Stimulated activated CD8-positive, alpha-beta memory T cell treated with anti-CD3 and anti-CD28 coated beads, Interleukin-12 subunit alpha, Interleukin-12 subunit beta, amount 100 ng/mL, for 24 hours (primary cell): Measurements from ENCODE around the gene ACSS1.
A peak's percentile ranks its signal among the peaks of the same experiment; 100 is the strongest.
"Not testable (repeated sequence)": the region's sequence is repeated elsewhere in the genome, so short reads cannot be mapped to it uniquely, and the experiment has no call there.

Source experiments
- DNase-seq: peaks from one replicate; pipeline ENCODE4 v3.0.0-alpha.2; 2020; ENCODE audit errors: extremely low read depth

ACSS1 gene

DNA sequence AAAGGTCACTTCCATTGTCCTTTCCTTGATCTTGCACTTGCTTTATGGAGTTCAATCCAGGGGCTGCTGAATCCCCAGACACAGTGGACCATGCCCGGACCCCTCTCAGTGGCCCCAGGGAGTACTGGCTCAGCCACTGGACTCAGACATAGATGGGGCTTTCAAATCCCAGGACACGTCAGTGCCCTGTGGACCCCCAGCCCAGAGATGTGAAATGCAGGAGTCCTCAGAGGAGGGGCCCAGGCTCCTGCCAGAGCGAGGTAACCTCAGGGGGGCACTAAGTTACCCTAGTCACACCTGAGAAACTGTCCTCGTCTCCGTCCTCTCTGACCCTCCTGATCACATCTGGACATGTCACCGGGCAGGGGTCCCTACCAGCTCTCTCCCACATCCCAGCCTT lies 46.7 kb downstream of the ACSS1 start:
- no peak for DNase-seq

DNA sequence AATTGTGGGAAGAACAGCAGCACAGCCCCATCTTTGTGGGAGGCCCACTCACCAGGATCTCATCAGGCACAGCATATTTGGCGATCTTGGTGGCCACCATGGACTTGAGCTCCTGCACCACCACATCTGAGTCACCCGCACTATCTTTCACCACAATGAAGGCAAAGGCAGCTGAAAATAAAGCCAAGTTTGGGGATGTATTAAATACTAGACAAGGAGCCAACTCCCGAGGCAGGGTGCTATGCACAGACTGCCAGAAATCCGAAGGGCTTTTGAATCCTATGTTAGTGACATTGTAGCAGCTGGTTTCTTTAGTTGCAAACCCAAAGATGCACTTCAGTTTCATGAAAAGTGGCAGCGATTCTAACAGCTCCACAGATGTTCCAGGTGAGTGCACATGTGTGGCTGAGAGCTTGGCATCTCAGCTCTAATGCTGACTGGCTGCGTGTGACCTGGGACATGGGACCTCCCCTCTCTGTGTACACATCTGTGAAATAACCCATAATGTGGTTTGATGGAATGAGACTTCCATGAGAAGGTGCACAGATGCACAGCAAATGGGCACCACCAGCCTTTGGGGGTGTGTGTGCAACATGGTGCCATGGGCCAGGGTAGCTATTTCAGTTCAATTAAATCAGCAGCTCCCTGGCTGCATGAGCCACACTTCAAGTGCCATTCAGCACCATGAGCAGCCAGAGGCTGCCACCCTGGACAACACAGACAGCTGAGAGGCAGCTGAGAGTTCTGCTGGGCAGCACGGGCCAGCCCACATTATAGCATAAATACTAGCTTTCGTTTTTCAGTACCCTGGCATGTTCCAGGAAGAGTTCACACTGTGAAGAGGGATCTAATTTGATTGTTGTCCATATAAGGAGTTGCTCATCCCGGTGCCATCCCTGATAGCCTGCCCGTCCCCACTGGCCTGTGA lies 48.5 kb downstream of the ACSS1 start:
- DNase-seq: no peak

GRCh38 chr20:25008388-25009217 lies 49.3 kb downstream of the ACSS1 start:
- no peak for DNase-seq

DNA sequence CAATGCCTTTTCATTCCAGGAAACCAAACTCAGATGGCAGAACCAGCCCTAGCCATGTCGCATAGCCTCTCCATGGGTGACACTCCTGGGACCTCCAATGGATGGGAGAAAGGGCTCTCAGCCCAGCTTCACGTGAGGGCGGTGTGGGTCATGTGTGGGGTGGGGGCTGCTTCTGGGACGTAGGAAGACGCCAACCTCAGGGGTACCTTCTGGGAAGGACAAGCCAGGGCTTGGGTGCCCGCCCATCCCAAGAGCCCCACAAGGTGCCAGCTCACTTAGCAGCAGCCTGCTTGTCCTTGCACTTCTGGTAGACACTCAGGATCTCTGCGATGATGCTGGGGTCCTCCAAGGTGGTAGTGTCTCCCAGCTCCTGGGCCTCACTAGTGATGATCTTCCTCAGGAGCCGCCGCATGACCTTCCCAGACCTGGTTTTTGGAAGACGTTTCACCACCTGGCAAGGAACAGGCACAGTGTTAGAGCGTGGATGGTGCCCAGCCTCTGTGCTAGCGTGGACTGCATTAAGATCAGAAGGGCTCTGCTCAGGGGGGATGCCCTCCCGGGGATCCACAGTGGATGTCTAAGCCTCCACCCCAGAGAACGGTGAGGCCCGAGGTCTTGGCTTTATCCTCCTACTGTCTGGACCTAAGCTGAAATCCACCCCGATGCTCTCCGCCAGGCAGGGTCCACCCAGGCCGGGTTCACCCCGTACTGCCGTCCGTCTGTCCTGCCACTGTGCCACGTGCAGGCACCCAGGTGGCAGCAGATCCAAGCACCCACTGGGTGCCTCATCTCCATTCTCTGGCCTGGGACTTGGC lies 50.2 kb downstream of the ACSS1 start:
- DNase-seq: no peak

DNA sequence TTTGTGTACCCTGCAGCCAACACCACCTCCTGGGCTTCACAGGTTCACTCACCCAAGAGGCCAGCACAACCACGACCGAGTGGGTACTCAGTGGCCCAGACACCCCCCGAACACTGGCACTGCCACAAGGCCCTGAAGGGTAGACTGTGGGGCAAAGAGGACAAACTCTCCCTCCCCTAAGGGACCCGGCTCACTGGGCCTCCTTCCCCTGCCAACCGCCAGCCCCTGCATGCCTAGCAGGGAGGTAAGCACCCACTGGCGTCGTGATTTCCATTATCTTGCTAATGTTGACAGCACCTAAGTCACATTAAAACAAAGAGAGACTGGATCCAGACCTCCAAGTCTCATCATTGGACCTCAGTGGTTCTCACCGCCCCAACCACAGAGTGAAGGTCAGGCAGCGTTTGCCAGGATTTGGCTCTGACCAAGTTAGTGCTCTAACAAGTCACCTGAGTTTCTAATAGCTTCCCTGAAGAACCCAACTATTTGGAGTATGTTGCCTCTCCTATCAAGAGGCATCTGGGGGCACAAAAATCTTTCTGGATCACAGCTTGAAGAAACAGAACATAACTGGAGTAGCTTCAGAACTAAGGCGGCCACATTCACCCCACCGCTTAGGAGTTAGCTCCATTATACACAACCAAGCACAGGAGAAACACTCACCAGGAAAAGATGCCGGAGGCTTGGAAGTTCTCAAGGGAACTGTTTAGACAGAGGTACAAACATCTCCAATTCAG lies 51.3 kb downstream of the ACSS1 start:
- no peak for DNase-seq

DNA sequence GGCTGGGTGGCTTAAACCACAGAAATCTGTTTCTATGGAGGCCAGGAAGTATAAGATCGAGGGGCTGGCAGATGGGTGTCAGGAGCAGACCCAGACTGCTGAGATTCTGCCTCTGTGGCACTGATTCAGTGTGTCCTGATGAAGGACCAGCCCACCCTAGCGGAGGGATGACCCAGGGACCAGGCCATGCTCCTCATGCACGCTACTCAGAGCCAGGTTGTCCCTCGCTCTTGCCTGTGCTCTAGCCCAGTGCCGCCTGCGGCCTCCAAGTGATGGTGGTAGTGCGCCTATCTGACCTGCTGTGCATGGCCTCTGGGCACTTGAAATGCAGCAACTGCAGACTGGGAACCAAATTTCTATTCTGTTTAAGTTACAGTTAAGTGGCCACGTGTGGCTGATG lies 52.3 kb downstream of the ACSS1 start:
- no peak for DNase-seq

GRCh38 chr20:25005220-25005619 lies 52.7 kb downstream of the ACSS1 start:
- no peak for DNase-seq

DNA sequence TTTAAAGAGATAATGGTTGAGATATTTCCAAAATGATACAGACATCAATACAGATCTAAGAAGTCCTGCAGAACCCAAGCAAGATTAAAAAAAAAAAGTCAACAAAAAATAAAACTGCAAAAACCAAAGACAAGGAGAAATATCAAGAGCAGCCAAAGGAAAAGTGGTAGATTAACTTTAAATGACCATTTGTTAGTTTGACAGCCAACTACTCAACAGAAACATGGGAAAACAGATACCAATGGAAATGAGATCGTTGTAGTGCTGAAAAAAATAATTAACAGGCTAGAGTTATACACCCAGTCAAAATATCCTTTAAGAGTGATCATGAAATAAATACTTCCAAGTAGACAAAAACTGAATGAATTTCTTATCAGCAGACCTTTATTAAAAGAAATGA lies 54.9 kb downstream of the ACSS1 start:
- DNase-seq: no peak

DNA sequence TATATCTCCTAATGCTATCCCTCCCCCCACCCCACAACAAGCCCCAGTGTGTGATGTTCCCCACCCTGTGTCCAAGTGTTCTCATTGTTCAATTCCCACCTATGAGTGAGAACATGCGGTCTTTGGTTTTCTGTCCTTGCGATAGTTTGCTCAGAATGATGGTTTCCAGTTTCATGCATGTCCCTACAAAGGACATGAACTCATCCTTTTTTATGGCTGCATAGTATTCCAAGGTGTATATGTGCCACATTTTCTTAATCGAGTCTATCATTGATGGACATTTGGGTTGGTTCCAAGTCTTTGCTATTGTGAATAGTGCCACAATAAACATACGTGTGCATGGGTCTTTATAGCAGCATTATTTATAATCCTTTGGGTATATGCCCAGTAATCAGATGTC lies 56.6 kb downstream of the ACSS1 start:
- not testable (repeated sequence) for DNase-seq

DNA sequence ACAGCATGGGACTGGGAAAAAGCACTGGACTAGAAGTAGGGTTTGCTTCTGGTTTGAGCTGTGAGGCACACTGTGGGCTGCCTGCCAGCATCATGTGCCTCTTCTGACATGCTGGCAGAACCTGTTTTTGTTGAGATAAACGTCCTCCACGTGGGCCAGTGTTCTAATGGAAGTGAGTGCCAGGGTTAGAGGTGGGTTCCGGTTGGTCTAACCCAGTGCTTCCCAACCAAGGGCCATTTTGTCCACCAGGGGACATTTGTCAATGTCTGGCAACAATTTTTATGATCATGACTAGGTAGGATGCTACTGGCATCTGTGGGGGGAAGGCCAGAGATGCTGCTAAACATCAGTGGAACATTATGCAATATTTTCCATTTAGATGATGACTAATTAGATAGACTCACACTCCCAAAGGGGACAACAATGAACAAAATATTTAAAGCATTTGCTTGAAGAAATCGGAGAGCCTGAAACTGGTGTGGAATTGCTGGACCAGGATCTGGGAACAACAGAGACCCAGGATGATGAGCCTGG lies 57.6 kb downstream of the ACSS1 start:
- no peak for DNase-seq

DNA sequence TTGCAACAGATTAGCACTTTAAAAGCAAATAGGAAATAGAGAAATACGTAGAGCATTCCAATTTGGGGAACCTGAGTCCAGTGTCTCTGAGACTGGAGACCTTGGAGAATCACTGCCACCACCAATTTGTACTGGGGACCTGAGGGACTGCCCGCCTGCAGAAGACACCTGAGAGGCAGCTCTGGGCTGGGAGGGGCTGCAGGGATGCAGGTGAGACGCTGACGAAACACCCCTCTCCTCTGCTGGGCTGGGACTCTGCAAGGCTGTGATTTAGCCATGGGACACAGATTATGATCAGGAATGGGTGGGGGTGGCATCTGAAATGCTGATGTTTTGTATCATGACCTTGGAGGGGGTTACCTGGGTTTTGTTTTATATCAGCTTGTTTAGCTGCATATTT lies 58.4 kb downstream of the ACSS1 start:
- DNase-seq: no peak

GRCh38 chr20:24998631-24999445 lies 59.1 kb downstream of the ACSS1 start:
- no peak for DNase-seq

DNA sequence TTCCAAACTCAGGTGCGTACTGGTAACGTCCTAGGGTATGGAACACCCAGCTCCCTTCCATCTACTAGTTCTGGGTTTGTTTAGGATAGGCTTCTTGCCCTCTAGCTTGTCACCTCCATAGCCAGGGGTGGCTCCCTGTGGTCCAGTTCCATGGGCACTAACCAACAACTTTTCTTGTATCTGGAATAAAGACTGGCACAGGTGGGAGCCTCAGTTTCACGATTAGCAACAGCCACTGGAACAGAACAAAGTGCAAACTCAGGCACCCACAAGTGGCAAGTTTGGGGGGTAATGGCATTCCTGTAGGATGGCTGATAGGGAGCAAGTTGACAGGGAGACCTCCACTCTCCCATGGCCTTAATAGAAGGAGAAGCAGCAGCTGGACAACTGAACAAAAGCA lies 59.8 kb downstream of the ACSS1 start:
- no peak for DNase-seq

- no peak for DNase-seq
Observed at GRCh38 chr20:24996449-24997377, 61.2 kb downstream of the ACSS1 start.

DNA sequence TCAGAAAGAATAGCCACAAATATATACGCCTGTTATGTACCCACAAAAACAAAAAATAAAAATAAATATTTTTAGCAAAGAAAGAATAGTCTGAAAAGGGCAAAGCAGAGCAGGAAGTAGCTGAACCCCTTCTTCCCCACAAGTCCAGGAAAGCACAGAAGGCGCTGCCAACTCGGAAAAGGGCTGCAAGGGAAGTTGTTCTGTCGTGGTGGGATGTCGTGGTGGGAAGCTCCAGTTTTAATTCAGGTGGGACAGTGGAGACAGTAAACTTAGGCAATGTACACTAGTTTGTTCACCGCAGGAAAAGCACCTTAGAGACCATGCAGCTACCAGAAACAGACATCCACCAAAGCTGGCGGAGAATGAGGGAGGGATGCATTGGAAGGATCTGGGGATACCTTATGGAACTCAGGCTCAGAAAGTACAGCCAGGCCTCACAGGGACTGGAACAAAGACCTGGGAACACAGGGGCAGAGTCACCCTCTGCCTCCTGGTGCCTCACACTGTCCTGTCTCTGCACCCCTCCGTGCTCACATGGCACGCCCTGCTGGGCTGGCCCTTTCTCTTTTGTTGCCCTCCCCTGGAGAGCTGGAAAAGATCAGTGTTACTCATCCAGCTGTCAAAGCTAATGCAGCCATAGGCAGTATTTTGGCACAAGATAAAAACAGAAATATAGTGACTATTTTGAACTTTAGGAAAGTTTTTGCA lies 62.0 kb downstream of the ACSS1 start:
- DNase-seq: no peak

DNA sequence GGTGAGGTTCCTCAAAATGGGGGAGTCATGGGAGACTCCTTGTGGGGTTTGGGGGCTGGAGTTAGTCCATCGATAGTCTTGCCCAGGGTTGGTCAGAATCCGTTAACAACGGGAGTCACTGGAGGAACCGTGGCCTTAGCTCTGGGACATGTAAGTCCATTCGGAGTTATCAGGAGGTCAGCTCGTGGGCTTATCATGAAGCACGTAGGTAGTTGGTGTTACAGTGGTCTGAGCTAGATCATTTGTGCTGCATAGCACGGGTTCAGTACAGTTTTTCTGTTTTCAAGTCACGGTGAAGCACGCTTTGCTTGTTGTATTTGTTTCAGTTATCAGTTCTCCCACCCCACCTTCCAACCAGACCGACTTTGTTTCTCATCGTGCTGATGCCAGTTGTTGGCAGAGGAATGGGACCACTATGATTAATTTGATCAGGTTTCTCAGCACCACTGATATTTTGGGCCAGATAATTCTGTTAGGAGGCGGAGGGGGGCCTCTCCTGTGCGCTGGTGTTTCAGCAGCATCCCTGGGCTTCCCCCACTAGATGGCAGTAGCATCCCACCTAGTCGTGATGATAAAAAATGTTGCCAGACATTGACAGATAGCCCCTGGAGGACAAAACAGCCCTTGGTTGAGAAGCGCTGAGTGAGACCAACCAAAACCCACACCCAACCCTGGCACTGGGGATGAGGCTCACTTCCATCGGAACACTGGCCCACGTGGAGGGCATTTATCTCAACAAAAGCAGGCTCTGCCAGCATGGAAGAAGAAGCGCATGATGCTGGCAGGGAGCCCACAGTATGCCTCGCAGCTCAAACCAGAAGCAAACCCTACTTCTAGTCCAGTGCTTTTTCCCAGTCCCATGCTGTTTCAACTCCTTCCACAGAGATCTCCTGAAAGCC lies 63.2 kb downstream of the ACSS1 start:
- DNase-seq: peak; percentile 32

DNA sequence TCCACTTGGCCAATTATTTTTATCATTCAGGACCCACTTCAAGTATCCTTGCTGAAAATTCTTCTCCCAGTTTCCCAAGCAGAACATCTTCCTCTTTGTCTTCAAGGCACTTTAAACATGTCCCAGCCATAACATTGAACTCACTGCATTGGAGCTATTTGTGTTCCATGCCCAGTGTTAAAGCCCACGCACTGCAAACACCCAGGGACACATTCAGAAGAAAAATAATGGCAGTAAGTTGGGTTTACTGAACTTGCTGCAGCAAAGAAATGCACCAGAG lies 63.8 kb downstream of the ACSS1 start:
- DNase-seq: no peak
